IPS-NIHi11 (cell line): Measurements from ENCODE around the gene VWA3B.

ENCODE experiments used
- DNase-seq: peaks from one replicate; pipeline ENCODE4 v3.0.0; 2012; ENCODE audit warnings: mixed read lengths, low spot score

VWA3B gene

GRCh38 chr2:98335271-98335670, 248.3 kb downstream of the VWA3B start:
- no peak for DNase-seq

GRCh38 chr2:98341241-98341640, 254.3 kb downstream of the VWA3B start:
- no peak for DNase-seq

GRCh38 chr2:98343285-98343684, 256.3 kb downstream of the VWA3B start:
- DNase-seq, result no peak

GRCh38 chr2:98346311-98347236, 259.6 kb downstream of the VWA3B start, which contains the start of gene CNGA3:
Gene CNGA3 (plus strand): TSS chr2:98346456. CDS start chr2:98369976, 23,520 bp downstream.
- peak; percentile 78 for DNase-seq

- DNase-seq, result peak; percentile 38
These were observed 260.5 kb downstream of the VWA3B start for GRCh38 chr2:98347298-98348065.

GRCh38 chr2:98348066-98348561, 261.1 kb downstream of the VWA3B start:
- peak; percentile 60 for DNase-seq

GRCh38 chr2:98350411-98350810, 263.4 kb downstream of the VWA3B start:
- DNase-seq, result no peak

GRCh38 chr2:98355881-98356280, 268.9 kb downstream of the VWA3B start:
- no peak for DNase-seq

GRCh38 chr2:98356729-98357128, 269.8 kb downstream of the VWA3B start:
- no peak for DNase-seq

GRCh38 chr2:98357849-98358248, 270.9 kb downstream of the VWA3B start:
- DNase-seq, result no peak

- DNase-seq, result no peak
These were observed 273.0 kb downstream of the VWA3B start for GRCh38 chr2:98359986-98360385.
